GM21423 (cell line): Measurements from ENCODE around the gene CAMTA1.
"Not testable (repeated sequence)": the region's sequence is repeated elsewhere in the genome, so short reads cannot be mapped to it uniquely, and the experiment has no call there.

Source experiments
- ATAC-seq: cut with Tn5 transposase; IDR thresholded peaks from one replicate; pipeline ENCODE4 v1.9.1; 2021; ENCODE audit warnings: mild to moderate bottlenecking, moderate library complexity; ENCODE audit not compliant: unreplicated experiment

The CAMTA1 gene

DNA sequence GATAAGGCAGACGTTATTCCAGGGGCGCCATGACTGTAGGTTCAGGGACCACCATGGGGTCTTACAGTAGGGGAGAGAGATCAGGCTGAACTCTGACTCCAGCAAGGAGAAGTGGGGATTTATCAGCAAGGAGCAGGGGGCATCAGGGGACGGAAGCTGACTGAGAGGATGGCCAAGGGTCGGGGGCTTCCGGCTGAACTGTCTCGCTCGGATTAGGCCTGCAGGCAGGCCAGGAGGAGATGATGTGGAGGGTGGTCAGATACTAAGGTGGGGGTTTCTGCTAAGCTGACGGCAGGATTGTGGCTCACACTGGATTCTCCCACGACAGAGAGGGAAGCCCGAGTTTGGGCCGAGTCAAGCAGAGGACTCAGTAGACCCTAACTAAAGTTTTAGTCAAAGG is 798.9 kb downstream of the CAMTA1 start:
- no peak for ATAC-seq

DNA sequence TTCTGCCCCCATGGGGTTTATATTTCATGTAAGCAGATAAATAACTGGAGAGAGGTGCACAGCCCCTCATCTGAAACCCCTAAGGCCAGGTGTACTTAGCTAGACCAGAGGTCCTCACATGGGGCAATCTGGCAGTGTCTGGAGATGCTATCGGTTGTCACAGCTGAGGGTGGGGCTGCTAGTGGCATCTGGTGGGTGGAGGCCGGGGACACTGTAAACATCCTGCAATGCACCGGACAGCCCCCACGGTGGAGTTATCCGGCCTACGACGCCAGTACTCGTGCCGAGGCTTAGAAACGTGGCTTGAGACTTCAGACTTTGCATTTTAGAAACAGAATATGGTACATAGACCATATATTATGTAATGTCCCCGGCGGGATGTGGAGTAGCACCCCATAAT is 799.4 kb downstream of the CAMTA1 start:
- ATAC-seq: no peak

DNA sequence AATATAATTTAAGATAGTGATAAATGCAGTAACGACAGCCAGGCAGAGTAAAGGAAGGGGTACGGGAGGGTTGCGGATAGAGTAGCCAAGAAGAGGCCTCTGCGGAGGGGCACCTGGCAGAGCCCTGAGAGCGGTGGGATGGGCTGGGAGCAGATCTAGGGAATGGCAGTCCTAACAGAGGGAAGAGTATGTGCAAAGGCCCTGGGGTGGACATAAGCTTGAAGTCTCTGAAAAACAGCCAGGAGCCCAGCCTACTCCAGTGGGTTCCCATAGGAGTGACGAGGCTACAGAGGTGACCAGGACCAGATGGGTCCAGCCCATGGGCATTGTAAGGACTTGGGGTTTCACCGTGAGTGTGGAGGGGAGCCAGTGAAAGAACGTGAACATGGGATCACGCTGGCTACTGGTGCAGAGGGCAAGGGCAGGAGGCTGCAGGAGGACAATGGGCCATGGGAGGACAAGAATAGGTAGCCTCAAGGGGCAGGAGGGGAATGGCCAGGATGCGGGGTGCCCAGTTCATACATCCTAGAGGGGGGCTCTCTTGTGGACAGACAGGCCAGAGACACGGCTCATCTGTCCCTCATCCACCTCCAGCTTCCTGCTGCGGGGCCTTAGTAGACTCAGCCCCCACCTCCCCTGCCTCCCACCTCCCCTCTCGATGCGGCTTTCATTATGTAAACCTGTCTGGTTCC is 800.1 kb downstream of the CAMTA1 start:
- ATAC-seq: no peak

DNA sequence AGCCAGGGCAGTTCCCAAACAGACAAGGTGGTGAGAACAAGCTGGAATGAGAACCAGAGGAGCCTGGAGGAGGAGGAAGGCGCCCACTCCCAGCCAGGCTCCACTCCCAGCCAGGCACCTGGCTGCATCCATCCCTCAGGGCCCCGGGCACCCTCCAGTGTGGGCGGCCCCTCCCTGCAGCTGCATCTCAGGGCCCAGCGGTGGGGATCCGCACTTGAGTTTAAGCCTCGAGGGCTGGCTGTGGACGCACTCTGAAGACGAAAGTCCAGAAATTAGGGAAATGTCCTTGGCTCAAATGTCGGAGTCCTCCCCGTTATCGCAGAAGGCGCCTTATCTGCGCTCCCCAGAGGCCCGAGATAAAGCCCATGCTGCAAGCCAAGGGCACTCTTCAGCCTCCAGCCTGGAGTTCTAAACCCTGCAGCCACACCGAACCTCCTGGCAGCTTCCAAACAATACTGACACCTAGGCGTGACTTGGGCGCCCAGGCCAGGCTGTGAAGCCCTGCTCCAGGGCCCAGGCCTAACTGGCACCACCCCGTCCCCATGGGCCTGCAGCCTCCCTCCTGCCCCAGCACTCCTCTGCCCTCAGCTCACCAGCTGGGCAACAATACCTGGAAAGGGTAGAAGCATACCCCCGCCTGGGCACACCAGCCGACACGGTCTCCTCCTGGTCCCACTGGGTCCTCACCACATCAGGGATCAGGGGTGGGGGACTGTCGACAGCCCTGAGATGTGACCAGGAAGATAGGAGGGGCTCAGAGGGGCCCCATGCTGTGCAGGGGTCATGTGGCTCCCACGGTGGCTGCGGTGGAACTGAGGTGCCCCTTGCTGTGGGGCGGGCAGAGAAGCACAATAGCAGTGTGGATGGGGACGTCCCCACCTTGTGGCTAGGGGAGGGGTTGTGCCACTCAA is 801.0 kb downstream of the CAMTA1 start:
- ATAC-seq: no peak

- ATAC-seq: no peak
Observed at GRCh38 chr1:7587108-7587772, 802.0 kb downstream of the CAMTA1 start.

- no peak for ATAC-seq
Observed at GRCh38 chr1:7587773-7588456, 802.7 kb downstream of the CAMTA1 start.

DNA sequence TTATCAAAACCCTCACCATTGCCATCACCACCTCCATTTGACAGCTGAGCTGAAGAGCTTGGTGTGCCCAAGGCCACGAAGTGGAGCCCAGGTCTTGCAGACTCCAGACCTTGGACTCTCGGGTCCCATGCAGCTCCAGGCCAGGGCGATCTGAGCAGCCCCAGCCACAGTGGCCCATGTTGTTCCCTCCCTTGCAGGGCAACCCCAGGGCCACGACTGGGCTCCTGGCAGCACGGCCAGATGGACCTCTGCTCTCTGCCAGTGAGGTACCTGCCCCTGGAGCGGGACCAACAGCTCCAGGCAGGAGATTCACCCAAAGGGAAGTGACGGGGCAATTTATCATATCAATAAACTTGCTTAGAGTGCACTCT is 803.2 kb downstream of the CAMTA1 start:
- ATAC-seq: no peak

GRCh38 chr1:7589080-7589735 is 804.0 kb downstream of the CAMTA1 start:
- ATAC-seq: no peak

DNA sequence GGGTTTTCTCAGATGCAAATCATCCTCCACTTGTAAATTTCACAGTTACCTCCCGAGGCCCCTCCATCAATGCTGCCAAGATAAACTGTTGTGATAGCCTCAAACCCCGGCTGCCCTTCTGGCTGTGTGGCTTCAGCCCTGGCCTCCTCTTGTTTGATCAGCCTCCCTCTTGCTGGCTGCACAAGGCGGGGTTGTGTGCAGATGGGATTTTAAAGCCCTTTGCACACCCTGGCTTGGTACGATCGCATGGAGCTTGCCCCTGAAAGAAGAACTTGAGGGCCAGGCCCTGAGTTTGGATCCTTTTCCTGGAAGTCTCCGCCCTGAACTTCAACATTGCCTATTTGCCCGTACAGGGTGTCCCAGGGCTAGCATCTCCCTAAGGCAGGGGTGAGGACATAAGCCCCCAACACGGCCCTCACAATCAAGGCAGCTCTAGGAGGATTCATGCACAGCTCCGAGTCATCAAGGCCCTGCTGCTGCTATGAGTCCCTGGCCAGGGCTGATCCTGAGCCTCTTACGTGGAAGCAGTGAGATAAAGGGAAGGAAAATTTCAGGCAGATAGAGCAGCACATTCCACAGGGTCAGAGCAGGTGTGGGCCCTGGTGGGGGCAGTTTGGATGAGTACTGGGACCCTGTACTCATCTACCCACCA is 804.6 kb downstream of the CAMTA1 start:
- no peak for ATAC-seq

GRCh38 chr1:7590426-7590790 is 805.2 kb downstream of the CAMTA1 start:
- ATAC-seq: no peak

DNA sequence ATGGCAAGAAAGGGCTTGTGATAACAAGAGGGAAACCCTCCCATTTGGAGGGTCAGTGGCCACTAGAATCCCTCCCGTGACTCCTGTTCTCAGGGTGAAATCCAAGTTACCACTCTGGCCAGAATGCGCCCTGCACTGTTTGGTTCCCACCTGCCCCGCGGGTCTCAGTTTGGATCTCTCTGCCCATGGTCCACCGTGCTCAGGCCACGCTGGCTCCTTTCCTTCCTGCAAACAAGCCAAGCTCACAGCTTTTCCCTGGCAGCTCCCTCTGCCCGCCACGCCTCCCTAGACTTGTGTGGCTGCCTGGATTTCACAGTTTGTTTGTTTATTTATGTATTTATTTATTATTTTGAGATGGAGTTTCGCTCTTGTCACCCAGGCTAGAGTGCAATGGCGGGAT is 806.3 kb downstream of the CAMTA1 start:
- no peak for ATAC-seq

DNA sequence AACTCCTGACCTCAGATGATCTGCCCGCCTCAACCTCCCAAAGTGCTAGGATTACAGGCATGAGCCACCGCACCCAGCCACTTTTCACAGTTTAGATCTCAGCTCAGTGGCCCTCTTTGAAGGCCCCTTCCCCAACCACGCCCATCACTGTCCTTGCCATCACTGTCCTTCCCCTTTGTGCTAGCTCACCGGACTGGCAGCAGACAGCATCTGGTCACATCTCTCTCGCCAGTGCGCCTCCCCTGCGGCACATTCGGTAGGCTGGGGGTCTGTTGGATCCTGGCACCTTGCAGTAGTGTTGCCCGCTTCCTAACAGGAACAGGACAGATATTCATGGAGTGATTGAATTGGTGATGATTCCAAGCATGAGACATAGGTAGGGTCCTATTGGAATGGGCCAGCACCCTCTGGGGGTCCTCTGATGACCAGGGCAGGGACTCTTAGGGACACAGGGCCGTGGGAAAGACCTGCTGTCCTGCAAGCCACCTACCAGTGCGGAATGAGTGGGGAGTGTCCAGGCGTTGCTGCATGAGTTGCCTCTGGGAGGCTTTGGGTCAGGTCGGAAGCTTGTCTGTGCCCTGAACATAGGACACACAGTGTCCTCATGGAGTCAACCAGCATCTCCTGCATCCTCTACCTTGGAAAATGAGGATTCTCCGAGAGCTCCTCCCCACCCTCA is 807.0 kb downstream of the CAMTA1 start:
- no peak for ATAC-seq

- no peak for ATAC-seq
Observed at GRCh38 chr1:7594002-7594713, 808.9 kb downstream of the CAMTA1 start.

DNA sequence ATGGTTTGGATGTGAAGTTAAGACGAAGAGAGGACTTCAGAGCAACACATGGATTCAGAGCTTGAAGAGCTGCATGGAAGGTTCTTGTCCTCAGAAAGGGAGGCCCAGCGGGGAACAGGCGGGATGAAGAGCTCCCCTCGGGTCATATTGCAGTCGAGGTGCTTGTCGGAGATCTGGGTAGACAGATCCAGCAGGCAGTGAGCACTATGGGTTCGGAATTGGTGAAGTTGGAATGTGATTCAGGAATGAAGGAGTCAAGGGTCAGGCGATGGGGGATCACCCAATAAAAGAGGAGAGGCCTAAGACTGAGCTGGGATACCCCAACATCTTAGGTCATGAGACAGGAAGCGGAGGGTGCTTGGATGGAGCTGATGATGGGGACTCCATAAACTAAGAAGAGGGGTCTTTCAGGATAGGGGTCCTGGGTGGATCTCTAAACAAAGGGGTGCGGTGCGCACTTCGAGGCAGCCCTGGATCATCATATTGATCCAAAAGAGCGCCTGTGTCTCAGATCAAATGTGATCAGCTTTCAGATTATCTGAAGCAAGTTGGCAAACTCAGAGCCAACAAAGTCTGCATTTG is 809.6 kb downstream of the CAMTA1 start:
- ATAC-seq: no peak

GRCh38 chr1:7595336-7595735 is 810.1 kb downstream of the CAMTA1 start:
- ATAC-seq: no peak

DNA sequence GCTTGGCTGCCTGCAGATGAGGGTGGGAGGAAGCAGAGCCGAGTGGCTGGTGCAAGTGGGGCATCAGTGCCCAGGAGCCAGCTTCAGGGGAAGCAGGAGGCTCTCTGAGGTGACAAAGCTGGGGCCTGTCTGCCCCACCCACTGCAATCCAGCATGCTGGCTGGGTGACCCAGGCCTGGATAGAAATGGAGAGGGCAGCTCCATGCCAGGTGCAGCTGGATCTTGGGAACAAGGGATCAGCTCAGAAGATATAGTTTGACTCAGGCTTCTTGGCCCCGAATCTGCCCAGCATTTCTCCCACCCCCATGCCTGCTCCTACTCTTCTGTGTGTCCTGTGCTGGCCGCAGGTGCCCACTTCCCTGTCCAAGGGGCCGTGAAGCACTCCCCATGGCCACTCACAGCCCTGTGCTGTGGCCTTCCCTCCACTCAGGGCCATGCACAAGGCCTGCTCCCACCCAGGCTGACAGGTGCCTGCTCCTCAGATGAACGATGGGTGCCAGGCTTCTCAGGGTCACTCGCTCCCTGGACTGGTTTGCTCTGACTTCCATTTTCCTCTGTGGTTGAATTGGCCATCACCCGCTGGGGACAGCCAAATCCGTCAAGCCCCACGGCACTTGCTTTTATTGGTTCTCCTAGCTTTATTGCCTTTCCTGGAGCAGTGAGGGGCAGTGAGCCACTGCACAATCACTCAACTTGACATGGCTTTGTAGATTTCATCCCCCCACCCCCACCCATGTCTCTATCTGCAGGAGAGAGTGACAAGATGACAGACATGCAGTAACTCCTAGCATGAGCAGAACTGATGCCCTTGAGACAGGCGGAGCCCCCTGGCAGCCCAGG is 811.1 kb downstream of the CAMTA1 start:
- no peak for ATAC-seq

DNA sequence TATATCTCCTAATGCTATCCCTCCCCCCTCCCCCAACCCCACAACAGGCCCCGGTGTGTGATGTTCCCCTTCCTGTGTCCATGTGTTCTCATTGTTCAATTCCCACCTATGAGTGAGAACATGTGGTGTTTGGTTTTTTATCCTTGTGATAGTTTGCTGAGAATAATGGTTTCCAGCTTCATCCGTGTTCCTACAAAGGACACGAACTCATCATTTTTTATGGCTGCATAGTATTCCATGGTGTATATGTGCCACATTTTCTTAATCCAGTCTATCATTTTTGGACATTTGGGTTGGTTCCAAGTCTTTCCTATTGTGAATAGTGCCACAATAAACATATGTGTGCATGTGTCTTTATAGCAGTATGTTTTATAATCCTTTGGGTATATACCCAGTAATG is 812.8 kb downstream of the CAMTA1 start:
- not testable (repeated sequence) for ATAC-seq

- ATAC-seq: not testable (repeated sequence)
Observed at GRCh38 chr1:7604906-7605305, 819.7 kb downstream of the CAMTA1 start.
